Mesenchymal stem cell (in vitro differentiated cells and primary cell): ENCODE measurements around the gene UBE2E2.

Source experiments
- DNase-seq: peaks from one replicate; pipeline ENCODE4 v3.0.0-alpha.2; 2013
- H2AFZ ChIP-seq: one replicate; pipeline ENCODE4 v1.6.1; 2013; ENCODE audit warnings: low read depth, mild to moderate bottlenecking, control low read depth, inconsistent platforms, low read length, moderate library complexity
- H2AK5ac ChIP-seq: 2 replicates; pipeline ENCODE4 v1.6.1; 2013; ENCODE audit warnings: low read length, moderate library complexity, mild to moderate bottlenecking, inconsistent platforms; ENCODE audit not compliant: severe bottlenecking
- H2BK120ac ChIP-seq: one replicate; pipeline ENCODE4 v1.6.1; 2013; ENCODE audit warnings: low read depth, mild to moderate bottlenecking, inconsistent platforms, low read length, moderate library complexity
- H2BK12ac ChIP-seq, 2 experiments: one replicate each; pipeline ENCODE4 v1.6.1; 2013; ENCODE audit warnings: inconsistent platforms in 2 of 2, low read length in 2 of 2, mild to moderate bottlenecking in 2 of 2, moderate library complexity in 2 of 2, control low read depth in 1 of 2
- H2BK15ac ChIP-seq: one replicate; pipeline ENCODE4 v1.6.1; 2013; ENCODE audit warnings: mild to moderate bottlenecking, low read depth, inconsistent platforms; ENCODE audit not compliant: poor library complexity, severe bottlenecking
- H2BK5ac ChIP-seq: 2 replicates; pipeline ENCODE4 v1.6.1; 2013; ENCODE audit warnings: low read depth, mild to moderate bottlenecking, low read length, control low read depth, inconsistent platforms; ENCODE audit not compliant: poor library complexity, severe bottlenecking
- H3K14ac ChIP-seq, 2 experiments: one replicate each; pipeline ENCODE4 v1.6.1; 2013; ENCODE audit warnings: inconsistent platforms in 2 of 2, low read length in 2 of 2, control low read depth in 1 of 2, mild to moderate bottlenecking in 1 of 2, moderate library complexity in 1 of 2
- H3K18ac ChIP-seq, 2 experiments: one replicate each; pipeline ENCODE4 v1.6.1; 2013; ENCODE audit warnings: inconsistent platforms in 2 of 2, low read length in 2 of 2, control low read depth in 1 of 2, low read depth in 1 of 2, mild to moderate bottlenecking in 1 of 2
- H3K23ac ChIP-seq, 2 experiments: one replicate each; pipeline ENCODE4 v1.6.1; 2013; ENCODE audit warnings: inconsistent platforms in 2 of 2, low read length in 2 of 2, mild to moderate bottlenecking in 2 of 2, moderate library complexity in 2 of 2, control low read depth in 1 of 2
- H3K27ac ChIP-seq: 2 replicates; pipeline ENCODE4 v1.5.1; 2013; ENCODE audit warnings: mild to moderate bottlenecking, moderate library complexity, low read length, control low read depth, inconsistent platforms; ENCODE audit not compliant: poor library complexity, severe bottlenecking
- H3K27me3 ChIP-seq, 2 experiments: 2 replicates each; pipeline versions ENCODE4 v1.6.1 to v1.7.0; 2013; ENCODE audit warnings: low read length in 2 of 2, mild to moderate bottlenecking in 2 of 2, moderate library complexity in 2 of 2, control low read depth in 1 of 2, inconsistent platforms in 1 of 2; ENCODE audit not compliant: control insufficient read depth in 1 of 2, insufficient read depth in 1 of 2
- H3K36me3 ChIP-seq, 2 experiments: 2 replicates each; pipeline versions ENCODE4 v1.6.1 to v1.7.0; 2013; ENCODE audit warnings: low read length in 2 of 2, control low read depth in 1 of 2, inconsistent platforms in 1 of 2, low read depth in 1 of 2, mild to moderate bottlenecking in 1 of 2; ENCODE audit not compliant: insufficient read depth in 2 of 2, control insufficient read depth in 1 of 2
- H3K4ac ChIP-seq, 2 experiments: one replicate each; pipeline ENCODE4 v1.6.1; 2013; ENCODE audit warnings: inconsistent platforms in 2 of 2, low read length in 2 of 2, mild to moderate bottlenecking in 2 of 2, moderate library complexity in 2 of 2, control low read depth in 1 of 2, low read depth in 1 of 2
- H3K4me1 ChIP-seq: 2 replicates; pipeline ENCODE4 v1.6.1; 2013; ENCODE audit warnings: low read depth, low read length, control low read depth; ENCODE audit not compliant: control insufficient read depth, insufficient read depth
- H3K4me2 ChIP-seq: 2 replicates; pipeline ENCODE4 v1.6.1; 2013; ENCODE audit warnings: low read length, mild to moderate bottlenecking, inconsistent platforms; ENCODE audit not compliant: poor library complexity, severe bottlenecking
- H3K4me3 ChIP-seq, 2 experiments: 2 replicates each; pipeline versions ENCODE4 v1.5.1 to v1.7.0; 2013; ENCODE audit warnings: low read length in 2 of 2, mild to moderate bottlenecking in 2 of 2, control low read depth in 1 of 2, low read depth in 1 of 2; ENCODE audit not compliant: insufficient read depth in 1 of 2
- H3K79me1 ChIP-seq: replicated peaks from 2 replicates; pipeline ENCODE4 v1.6.1; 2013; ENCODE audit warnings: mild to moderate bottlenecking, control low read depth, low read length, inconsistent platforms; ENCODE audit not compliant: poor library complexity, severe bottlenecking
- H3K9ac ChIP-seq: 2 replicates; pipeline ENCODE4 v1.7.0; 2013; ENCODE audit warnings: mild to moderate bottlenecking, low read length, moderate library complexity
- H3K9me3 ChIP-seq: 2 replicates; pipeline ENCODE4 v1.7.0; 2013; ENCODE audit warnings: mild to moderate bottlenecking, low read length; ENCODE audit not compliant: control insufficient read depth
- H4K8ac ChIP-seq: one replicate; pipeline ENCODE4 v1.6.1; 2013; ENCODE audit warnings: inconsistent platforms, mild to moderate bottlenecking, low read length, moderate library complexity
- H4K91ac ChIP-seq: one replicate; pipeline ENCODE4 v1.6.1; 2013; ENCODE audit warnings: mild to moderate bottlenecking, low read length, inconsistent platforms
- WGBS: methylation state at CpG from one replicate; pipeline ENCODE4 v1.1.7; 2013; ENCODE audit warnings: mixed read lengths; 5-methylcytosine and 5-hydroxymethylcytosine counted together

UBE2E2 gene

GRCh38 chr3:23552506-23552905 lies 349.4 kb downstream of the UBE2E2 start:
- Histone ChIP-seq H3K9ac (no peak overlapping the region), H2BK120ac (no peak overlapping the region), H3K4ac (no peak overlapping the region), H3K23ac (no peak overlapping the region), H4K91ac (no peak overlapping the region), H3K36me3 (peaks cover 0 to 4% of the 10 kb centered on the region in 2 experiments), H3K4me1 (peaks cover 1% of the 10 kb centered on the region), H2BK5ac (no peak overlapping the region), H2BK15ac (no peak overlapping the region), H3K18ac (no peak overlapping the region), H3K4me2 (no peak overlapping the region), H3K79me1 (peaks cover 3% of the 10 kb centered on the region), H3K9me3 (no peaks in the 10 kb centered on the region), H3K27me3 (no peaks in the 10 kb centered on the region), H2AFZ (no peak overlapping the region), H3K14ac (no peak overlapping the region), H3K4me3 (no peak overlapping the region), H2BK12ac (no peak overlapping the region), H4K8ac (no peak overlapping the region), H2AK5ac (no peak overlapping the region), H3K27ac (no peak overlapping the region)
- no peak for DNase-seq
- WGBS: no CpG with 5 or more reads among the region's 1 CpG

- Histone ChIP-seq H4K91ac (no peak overlapping the region), H3K27ac (no peak overlapping the region), H3K36me3 (peaks cover 0 to 10% of the 10 kb centered on the region in 2 experiments), H2BK120ac (no peak overlapping the region), H2AFZ (no peak overlapping the region), H2AK5ac (no peak overlapping the region), H3K79me1 (peaks cover 3% of the 10 kb centered on the region), H3K27me3 (no peaks in the 10 kb centered on the region), H3K4me2 (no peak overlapping the region), H3K4me3 (no peak overlapping the region), H3K9ac (no peak overlapping the region), H3K23ac (no peak overlapping the region), H2BK15ac (no peak overlapping the region), H3K4me1 (peaks cover 1% of the 10 kb centered on the region), H3K4ac (no peak overlapping the region), H3K9me3 (no peaks in the 10 kb centered on the region), H4K8ac (no peak overlapping the region), H2BK5ac (no peak overlapping the region), H3K14ac (no peak overlapping the region), H2BK12ac (no peak overlapping the region), H3K18ac (no peak overlapping the region)
- no CpG with 5 or more reads among the region's 3 CpGs for WGBS
- no peak for DNase-seq
Observed at GRCh38 chr3:23553353-23553752, 350.2 kb downstream of the UBE2E2 start.

GRCh38 chr3:23565041-23565775 lies 362.1 kb downstream of the UBE2E2 start:
- H3K23ac ChIP-seq: no peak overlapping the region
- no peaks in the 10 kb centered on the region for H3K36me3 ChIP-seq
- peaks cover 2% of the 10 kb centered on the region for H3K4me1 ChIP-seq
- no peak overlapping the region for H3K4me3 ChIP-seq
- no peak for DNase-seq
- no peak overlapping the region for H3K4me2 ChIP-seq
- H3K79me1 ChIP-seq: peaks cover 1% of the 10 kb centered on the region
- H3K9me3 ChIP-seq: no peaks in the 10 kb centered on the region
- no peak overlapping the region for H2AFZ ChIP-seq
- no peak overlapping the region for H3K4ac ChIP-seq
- H4K8ac ChIP-seq: no peak overlapping the region
- no peak overlapping the region for H3K9ac ChIP-seq
- no peak overlapping the region for H3K27ac ChIP-seq
- H3K18ac ChIP-seq: no peak overlapping the region
- no peak overlapping the region for H4K91ac ChIP-seq
- no peaks in the 10 kb centered on the region for H3K27me3 ChIP-seq
- H2BK5ac ChIP-seq: no peak overlapping the region
- no peak overlapping the region for H3K14ac ChIP-seq
- no peak overlapping the region for H2BK12ac ChIP-seq
- 47% methylated on average over 2 of the region's 5 CpGs for WGBS
- no peak overlapping the region for H2BK15ac ChIP-seq
- H2BK120ac ChIP-seq: no peak overlapping the region
- H2AK5ac ChIP-seq: no peak overlapping the region

GRCh38 chr3:23566499-23566898 lies 363.4 kb downstream of the UBE2E2 start:
- H3K4ac ChIP-seq: no peak overlapping the region
- H2AFZ ChIP-seq: no peak overlapping the region
- no peak overlapping the region for H3K27ac ChIP-seq
- no peak for DNase-seq
- no peak overlapping the region for H3K9ac ChIP-seq
- no peak overlapping the region for H3K18ac ChIP-seq
- WGBS: 94% methylated on average over 2 of the region's 2 CpGs
- no peaks in the 10 kb centered on the region for H3K36me3 ChIP-seq
- no peak overlapping the region for H3K4me2 ChIP-seq
- H2BK15ac ChIP-seq: no peak overlapping the region
- H4K8ac ChIP-seq: no peak overlapping the region
- no peak overlapping the region for H4K91ac ChIP-seq
- peaks cover 3% of the 10 kb centered on the region for H3K79me1 ChIP-seq
- H2BK5ac ChIP-seq: no peak overlapping the region
- no peaks in the 10 kb centered on the region for H3K27me3 ChIP-seq
- H3K4me3 ChIP-seq: no peak overlapping the region
- no peak overlapping the region for H3K14ac ChIP-seq
- H3K23ac ChIP-seq: no peak overlapping the region
- no peak overlapping the region for H2AK5ac ChIP-seq
- H3K9me3 ChIP-seq: no peaks in the 10 kb centered on the region
- no peak overlapping the region for H2BK120ac ChIP-seq
- H2BK12ac ChIP-seq: peak overlapping the region in 1 of 2 experiments; percentile 40
- peaks cover 2% of the 10 kb centered on the region for H3K4me1 ChIP-seq
